SJCRH30 (cell line): ENCODE data around the gene MYRIP. TPM values are rescaled to one million over a fixed set of nuclear protein-coding genes. Genes with fewer than 3 reads are reported as not detected.
"Not testable (repeated sequence)": the region's sequence is repeated elsewhere in the genome, so short reads cannot be mapped to it uniquely, and the experiment has no call there.

Experiments used
- DNase-seq, 2 experiments: peaks; one replicate each; pipeline ENCODE4 v3.0.0-alpha.2; 2015 to 2020
- H3K27ac ChIP-seq: fragments of 250-450 bp; sonication (Bioruptor Pico); 2 replicates; pipeline ENCODE4 v1.5.1; 2020; ENCODE audit warnings: mild to moderate bottlenecking, moderate library complexity
- H3K27me3 ChIP-seq: fragments of 250-450 bp; sonication (Bioruptor Pico); 2 replicates; pipeline ENCODE4 v1.5.1; 2020; ENCODE audit warnings: mild to moderate bottlenecking, moderate library complexity
- H3K36me3 ChIP-seq: fragments of 250-450 bp; sonication (Bioruptor Pico); 2 replicates; pipeline ENCODE4 v1.5.1; 2020; ENCODE audit warnings: mild to moderate bottlenecking, moderate library complexity
- H3K4me1 ChIP-seq: fragments of 250-450 bp; sonication (Bioruptor Pico); 2 replicates; pipeline ENCODE4 v1.5.1; 2020; ENCODE audit warnings: mild to moderate bottlenecking, moderate library complexity
- H3K4me3 ChIP-seq: fragments of 250-450 bp; sonication (Bioruptor Pico); 2 replicates; pipeline ENCODE4 v1.5.1; 2020; ENCODE audit warnings: mild to moderate bottlenecking, moderate library complexity
- H3K9me3 ChIP-seq: fragments of 250-450 bp; sonication (Bioruptor Pico); replicated peaks from 2 replicates; pipeline ENCODE4 v1.5.1; 2020; ENCODE audit warnings: mild to moderate bottlenecking, moderate library complexity
- total RNA-seq: library from RNA; depleted of rRNA; stranded (reverse); fragments of >200 nt; shearing (Covaris generic); gene quantifications from 2 replicates; pipeline ENCODE4 v1.2.3, GENCODE V29; 2014

The MYRIP gene
- total RNA-seq, 1 experiment from 2014 or later: not detected

DNA sequence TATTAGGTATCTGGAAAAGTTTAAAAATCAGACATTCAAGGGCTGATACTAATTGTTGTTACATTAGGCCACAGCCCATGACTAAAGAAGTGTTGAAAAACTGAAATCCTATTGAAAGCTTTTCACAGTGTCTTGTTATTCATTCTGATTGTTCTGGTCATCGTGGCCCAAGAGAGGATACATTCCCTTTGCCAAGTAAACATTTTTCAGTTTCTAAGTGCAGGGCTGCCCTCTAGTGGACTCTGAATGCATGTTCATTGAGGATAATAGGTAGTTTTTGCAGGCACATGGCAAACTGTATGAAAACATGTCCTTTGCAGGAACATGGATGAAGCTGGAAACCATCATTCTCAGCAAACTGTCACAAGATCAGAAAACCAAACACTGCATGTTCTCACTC, 181.1 kb downstream of the MYRIP start:
- Histone ChIP-seq H3K4me3 (no peak overlapping the region), H3K27ac (no peak overlapping the region), H3K27me3 (no peaks in the 10 kb centered on the region), H3K36me3 (no peaks in the 10 kb centered on the region), H3K9me3 (0 out of 2 replicates have a peak, but pooled peaks cover 3% of the 10 kb centered on the region), H3K4me1 (no peaks in the 10 kb centered on the region)
- DNase-seq: peak; percentile 4 to 58

DNA sequence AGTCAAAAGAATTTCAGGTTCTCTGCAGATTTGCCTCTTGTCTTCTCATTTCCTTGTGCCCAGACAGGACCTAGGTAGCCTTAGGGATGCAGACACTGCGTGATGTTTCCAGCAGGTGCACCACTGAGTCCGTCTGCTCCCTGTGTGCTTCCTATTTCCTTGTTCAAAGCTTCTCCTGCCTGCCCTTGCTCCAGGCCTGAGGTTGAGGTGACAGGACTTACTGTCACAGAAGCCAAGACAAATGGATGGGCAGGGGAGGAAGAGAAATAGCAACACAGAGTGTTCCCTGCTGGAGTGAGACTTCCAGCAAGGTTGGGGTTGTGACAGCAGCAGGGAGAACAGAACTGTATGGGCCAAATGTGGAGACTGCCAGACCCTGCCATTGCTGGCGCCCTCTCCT, 199.4 kb downstream of the MYRIP start:
- DNase-seq: no peak
- Histone ChIP-seq H3K9me3 (no peaks in the 10 kb centered on the region), H3K36me3 (no peaks in the 10 kb centered on the region)

DNA sequence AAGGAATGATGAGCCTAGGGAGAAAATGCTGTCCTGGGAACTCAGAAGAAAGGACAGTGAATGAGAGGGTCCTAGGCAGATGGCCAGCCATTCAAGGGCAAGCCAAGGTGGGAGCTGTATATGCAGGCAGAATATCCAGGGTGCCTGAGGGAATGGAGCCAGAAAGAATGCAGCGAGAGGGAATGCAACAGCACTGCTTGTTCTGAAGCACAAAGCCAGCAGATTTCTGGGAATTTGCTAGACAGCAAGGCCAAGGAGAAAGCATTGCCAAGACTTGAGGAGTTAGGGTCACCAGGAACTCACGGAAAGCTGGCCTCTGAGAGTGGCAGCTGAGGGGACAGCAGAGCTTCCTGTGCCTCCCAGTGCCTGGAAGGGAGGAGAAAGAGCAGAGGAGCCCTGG, 200.6 kb downstream of the MYRIP start:
- Histone ChIP-seq H3K36me3 (no peaks in the 10 kb centered on the region), H3K27me3 (no peaks in the 10 kb centered on the region)

More for the DNA sequence above, 199.4 kb downstream of the MYRIP start:
- Histone ChIP-seq H3K4me3 (no peak overlapping the region), H3K27me3 (no peaks in the 10 kb centered on the region), H3K4me1 (no peaks in the 10 kb centered on the region), H3K27ac (no peak overlapping the region)

DNA sequence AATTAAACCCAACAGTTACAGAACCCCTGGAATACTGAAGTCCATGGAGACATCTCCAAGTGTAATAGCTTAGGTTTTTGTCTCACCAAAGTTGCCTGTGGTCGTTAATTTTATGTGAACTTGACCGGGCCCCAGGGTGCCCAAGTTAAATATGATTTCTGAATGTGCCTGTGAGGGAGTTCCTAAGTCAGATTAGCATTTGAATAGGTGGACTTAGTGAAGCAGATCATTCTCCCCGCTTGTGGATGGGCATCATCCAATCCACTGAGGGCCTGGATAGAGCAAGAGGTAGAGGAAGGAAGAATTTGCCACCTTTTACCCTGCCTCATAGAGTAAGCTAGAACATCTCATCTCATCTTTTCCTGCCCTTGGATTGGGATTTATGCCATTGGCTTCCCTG, 203.0 kb downstream of the MYRIP start:
- Histone ChIP-seq H3K36me3 (no peaks in the 10 kb centered on the region), H3K4me1 (no peaks in the 10 kb centered on the region), H3K27me3 (no peaks in the 10 kb centered on the region), H3K9me3 (no peaks in the 10 kb centered on the region), H3K27ac (no peak overlapping the region), H3K4me3 (no peak overlapping the region)
- no peak for DNase-seq

More for the DNA sequence above, 200.6 kb downstream of the MYRIP start:
- H3K9me3 ChIP-seq: no peaks in the 10 kb centered on the region
- no peaks in the 10 kb centered on the region for H3K4me1 ChIP-seq
- DNase-seq: no peak
- no peak overlapping the region for H3K4me3 ChIP-seq
- no peak overlapping the region for H3K27ac ChIP-seq

DNA sequence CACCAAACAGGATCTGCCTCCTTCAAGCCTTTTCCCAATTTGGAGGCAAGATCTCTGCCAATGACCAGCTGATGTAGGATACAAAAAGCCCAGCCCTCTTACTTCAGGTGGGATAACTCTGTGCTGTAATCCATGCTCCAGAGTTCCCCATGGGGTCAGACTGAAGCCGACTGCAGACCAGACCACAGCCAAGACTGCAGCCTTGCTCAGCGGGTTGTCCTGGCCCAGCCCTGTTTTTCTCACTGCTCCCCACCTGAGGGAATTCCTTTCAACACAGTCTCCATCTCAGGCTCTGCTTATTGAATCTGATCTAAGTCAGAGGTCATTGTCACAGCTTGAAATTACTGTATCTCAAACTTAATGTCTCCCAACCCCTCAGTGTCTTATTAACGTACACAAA, 207.0 kb downstream of the MYRIP start:
- Histone ChIP-seq H3K4me3 (no peak overlapping the region), H3K27me3 (no peaks in the 10 kb centered on the region), H3K27ac (no peak overlapping the region), H3K9me3 (no peaks in the 10 kb centered on the region), H3K4me1 (no peaks in the 10 kb centered on the region), H3K36me3 (no peaks in the 10 kb centered on the region)
- no peak for DNase-seq

DNA sequence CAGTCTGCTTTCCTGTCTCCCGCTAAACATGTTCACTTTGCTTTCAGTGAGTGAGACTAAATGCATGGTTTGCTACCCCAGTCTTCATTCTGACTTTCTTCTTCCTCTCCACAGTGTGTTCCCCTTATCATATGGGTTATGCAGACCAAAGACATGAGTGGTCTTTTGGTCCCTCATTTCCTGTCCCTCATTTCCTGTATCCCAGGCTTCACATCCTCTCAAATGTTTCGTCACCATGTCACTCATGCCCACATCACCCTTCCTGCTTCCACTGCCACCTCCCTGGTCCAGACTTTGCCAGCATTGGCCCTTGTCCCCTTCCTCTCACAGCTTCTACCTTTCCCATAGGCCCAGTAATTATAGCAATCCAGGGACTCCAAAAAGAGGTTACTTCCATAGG, 209.0 kb downstream of the MYRIP start:
- DNase-seq: no peak
- H3K27me3 ChIP-seq: no peaks in the 10 kb centered on the region
- H3K4me1 ChIP-seq: no peaks in the 10 kb centered on the region
- no peak overlapping the region for H3K4me3 ChIP-seq
- no peaks in the 10 kb centered on the region for H3K9me3 ChIP-seq
- H3K36me3 ChIP-seq: no peaks in the 10 kb centered on the region
- H3K27ac ChIP-seq: no peak overlapping the region

DNA sequence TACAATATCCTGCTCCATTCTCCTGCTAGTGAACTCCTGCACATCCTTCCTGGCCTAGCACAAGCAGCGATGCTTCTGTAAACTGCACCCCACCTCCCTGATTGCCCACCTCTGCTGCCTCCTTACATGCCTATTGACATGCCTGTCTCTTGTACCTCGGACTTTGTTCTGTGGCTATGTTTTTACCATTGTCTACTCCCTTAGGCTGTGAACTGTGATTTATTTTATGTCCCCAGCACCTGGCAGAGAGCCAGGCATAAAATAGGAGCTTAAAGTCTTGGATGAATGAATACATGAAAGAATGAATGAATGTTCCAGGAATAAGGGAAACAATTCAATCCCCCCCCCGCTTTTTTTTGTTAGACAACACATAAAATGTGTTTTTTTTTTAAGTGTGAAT, 210.0 kb downstream of the MYRIP start:
- Histone ChIP-seq H3K36me3 (no peaks in the 10 kb centered on the region), H3K9me3 (no peaks in the 10 kb centered on the region), H3K27me3 (no peaks in the 10 kb centered on the region), H3K4me3 (no peak overlapping the region), H3K4me1 (no peaks in the 10 kb centered on the region), H3K27ac (no peak overlapping the region)
- no peak for DNase-seq

DNA sequence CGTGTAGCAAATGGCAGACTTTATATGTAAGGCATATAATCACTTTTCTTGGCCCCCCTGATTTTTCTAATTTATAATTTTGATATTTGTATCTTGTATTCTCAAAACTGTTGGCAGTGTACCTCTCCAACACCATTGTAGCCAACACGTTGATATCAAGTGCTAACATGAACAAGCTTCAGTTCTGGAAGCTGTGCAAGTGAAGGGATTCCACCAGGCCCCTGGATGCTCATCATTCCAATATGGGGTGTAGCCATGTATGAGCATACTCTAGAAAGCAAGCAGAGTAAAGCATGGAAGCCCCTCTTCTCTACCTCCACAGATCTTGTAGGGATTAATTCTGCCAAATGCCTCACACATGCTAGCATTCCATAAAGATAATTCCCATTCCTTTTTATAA, 211.3 kb downstream of the MYRIP start:
- H3K27ac ChIP-seq: no peak overlapping the region
- H3K4me3 ChIP-seq: no peak overlapping the region
- H3K4me1 ChIP-seq: no peaks in the 10 kb centered on the region
- no peaks in the 10 kb centered on the region for H3K36me3 ChIP-seq
- no peak for DNase-seq
- no peaks in the 10 kb centered on the region for H3K9me3 ChIP-seq
- no peaks in the 10 kb centered on the region for H3K27me3 ChIP-seq

DNA sequence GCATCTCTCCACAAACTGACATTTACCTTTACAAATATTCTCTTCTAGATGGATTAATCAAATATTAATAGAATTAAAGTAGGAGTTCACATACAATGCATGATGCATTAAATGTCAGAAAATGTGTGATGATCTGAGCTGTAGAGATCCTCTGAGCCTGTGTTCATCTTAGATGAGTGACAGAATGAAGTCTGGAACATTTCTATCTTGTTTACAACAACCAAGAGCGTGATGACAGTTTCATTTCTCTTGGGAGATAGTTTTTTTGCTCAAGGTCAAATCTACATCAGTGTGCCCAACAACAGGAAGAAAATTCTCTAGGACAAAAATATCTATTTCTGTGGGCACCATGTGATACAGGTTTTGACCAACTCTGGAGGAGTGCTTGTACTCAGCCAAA, 211.9 kb downstream of the MYRIP start:
- H3K4me3 ChIP-seq: no peak overlapping the region
- no peak for DNase-seq
- no peak overlapping the region for H3K27ac ChIP-seq
- H3K9me3 ChIP-seq: no peaks in the 10 kb centered on the region
- H3K27me3 ChIP-seq: no peaks in the 10 kb centered on the region
- H3K4me1 ChIP-seq: no peaks in the 10 kb centered on the region
- H3K36me3 ChIP-seq: no peaks in the 10 kb centered on the region

DNA sequence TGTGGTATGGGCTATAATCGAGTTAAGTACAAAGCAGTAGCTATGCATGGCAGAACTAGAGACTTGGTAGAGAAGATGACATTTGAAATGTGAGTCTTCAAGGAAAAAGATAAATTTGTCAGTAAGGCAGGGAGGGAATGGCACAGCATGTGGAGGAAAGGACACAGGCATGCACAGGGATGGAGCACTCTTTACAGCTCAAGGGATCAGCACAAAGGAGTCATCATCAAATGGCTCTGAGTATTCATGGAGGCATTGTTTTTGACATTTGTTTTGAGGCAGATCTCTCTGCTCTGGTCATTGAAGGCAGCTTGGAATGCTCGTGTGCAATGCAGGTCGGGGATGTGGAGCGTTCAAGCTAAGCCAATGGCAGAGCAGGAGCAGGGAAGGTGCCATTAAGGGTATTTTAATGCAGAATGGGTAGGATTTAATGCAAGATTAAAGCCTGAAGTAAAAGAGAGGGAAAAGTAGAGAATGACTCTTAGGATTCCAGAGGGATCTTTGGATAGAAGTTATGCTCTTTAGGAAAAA, 213.0 kb downstream of the MYRIP start:
- Histone ChIP-seq H3K4me1 (no peaks in the 10 kb centered on the region), H3K27me3 (no peaks in the 10 kb centered on the region), H3K9me3 (no peaks in the 10 kb centered on the region), H3K27ac (no peak overlapping the region), H3K36me3 (no peaks in the 10 kb centered on the region), H3K4me3 (no peak overlapping the region)
- DNase-seq: no peak

DNA sequence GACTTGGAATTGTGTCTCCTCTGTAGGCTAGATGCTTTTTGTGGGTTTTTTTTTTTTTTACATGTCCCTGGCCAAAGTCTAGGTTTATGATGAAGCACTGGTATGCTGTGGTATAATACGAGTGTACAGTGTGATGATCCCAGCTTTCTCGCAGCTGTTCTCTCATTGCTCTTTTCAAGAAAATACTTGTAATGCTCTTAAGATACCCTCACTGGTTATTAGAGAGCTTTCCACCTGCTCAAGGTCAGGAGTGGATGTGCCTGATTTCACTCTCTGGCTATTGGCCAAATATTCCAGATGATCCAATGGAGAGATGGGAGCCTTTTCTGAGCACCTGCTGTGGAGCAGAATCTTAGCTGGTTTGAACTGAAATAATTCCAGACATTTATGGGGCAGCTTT, 215.1 kb downstream of the MYRIP start:
- H3K4me3 ChIP-seq: no peak overlapping the region
- H3K27ac ChIP-seq: no peak overlapping the region
- no peaks in the 10 kb centered on the region for H3K4me1 ChIP-seq
- H3K9me3 ChIP-seq: no peaks in the 10 kb centered on the region
- H3K36me3 ChIP-seq: no peaks in the 10 kb centered on the region
- DNase-seq: no peak
- H3K27me3 ChIP-seq: no peaks in the 10 kb centered on the region

DNA sequence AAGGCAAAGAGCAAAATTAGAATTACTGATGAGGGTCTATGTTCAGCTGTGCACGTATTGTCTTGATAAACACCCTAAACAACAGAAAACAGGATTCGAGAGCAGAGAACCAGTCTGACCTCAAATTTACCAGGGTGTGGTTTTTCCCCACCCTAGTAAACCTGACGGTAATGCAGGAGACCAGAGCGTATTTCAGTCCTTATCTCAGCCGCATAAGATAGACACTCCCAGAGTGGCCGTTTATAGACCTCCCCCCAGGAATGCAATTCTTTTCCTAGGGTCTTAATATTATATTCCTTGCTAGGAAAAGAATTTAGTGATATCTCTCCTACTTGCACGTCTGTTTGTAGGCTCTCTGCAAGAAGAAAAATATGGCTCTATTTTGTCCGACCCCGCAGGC, 216.5 kb downstream of the MYRIP start:
- H3K27me3 ChIP-seq, H3K4me1 ChIP-seq, H3K4me3 ChIP-seq: not testable (repeated sequence)

DNA sequence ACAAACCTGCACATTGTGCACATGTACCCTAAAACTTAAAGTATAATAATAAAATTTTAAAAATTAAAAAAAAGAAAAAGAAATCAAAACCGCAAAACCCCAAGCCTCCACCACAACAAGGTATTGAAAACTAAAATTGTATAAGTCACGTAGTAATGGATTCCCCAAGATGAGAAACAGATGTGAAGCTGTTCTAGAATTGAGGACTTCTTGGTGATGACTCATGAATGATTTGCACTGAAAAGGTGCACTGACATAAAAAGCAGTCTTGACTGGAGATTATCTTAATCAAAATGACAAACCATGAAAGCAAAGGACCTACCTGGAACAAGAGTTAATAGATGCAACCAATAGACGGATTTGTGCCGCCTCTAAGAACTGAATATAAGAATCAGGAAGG, 225.8 kb downstream of the MYRIP start:
- H3K36me3 ChIP-seq: no peaks in the 10 kb centered on the region
- no peaks in the 10 kb centered on the region for H3K27me3 ChIP-seq
- H3K9me3 ChIP-seq: no peaks in the 10 kb centered on the region
- H3K4me1 ChIP-seq: no peaks in the 10 kb centered on the region
- no peak overlapping the region for H3K27ac ChIP-seq
- no peak for DNase-seq
- no peak overlapping the region for H3K4me3 ChIP-seq

More for the DNA sequence above, 216.5 kb downstream of the MYRIP start:
- not testable (repeated sequence) for DNase-seq, H3K9me3 ChIP-seq, H3K27ac ChIP-seq, H3K36me3 ChIP-seq

DNA sequence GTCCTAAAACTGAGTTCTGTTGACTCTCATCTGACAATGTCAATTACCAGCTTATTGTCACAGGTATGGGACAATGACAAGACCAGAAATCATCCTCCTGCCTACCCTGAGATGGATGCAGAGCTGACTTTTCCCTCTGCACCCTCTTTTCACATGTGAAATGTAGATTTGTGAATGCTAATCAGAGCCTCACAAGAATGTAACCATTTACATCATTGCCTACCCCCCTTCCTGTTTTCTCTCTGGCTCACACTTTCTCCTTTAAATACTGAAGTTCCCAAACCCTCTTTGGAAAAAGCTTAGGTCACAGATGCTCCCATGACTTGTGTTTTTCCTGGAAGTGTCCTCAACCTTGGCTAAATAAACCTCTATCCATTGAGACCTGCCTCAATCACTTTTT, 228.2 kb downstream of the MYRIP start:
- no peaks in the 10 kb centered on the region for H3K36me3 ChIP-seq
- no peak overlapping the region for H3K4me3 ChIP-seq
- H3K27ac ChIP-seq: no peak overlapping the region
- DNase-seq: no peak
- no peaks in the 10 kb centered on the region for H3K27me3 ChIP-seq
- H3K4me1 ChIP-seq: no peaks in the 10 kb centered on the region
- H3K9me3 ChIP-seq: no peaks in the 10 kb centered on the region

DNA sequence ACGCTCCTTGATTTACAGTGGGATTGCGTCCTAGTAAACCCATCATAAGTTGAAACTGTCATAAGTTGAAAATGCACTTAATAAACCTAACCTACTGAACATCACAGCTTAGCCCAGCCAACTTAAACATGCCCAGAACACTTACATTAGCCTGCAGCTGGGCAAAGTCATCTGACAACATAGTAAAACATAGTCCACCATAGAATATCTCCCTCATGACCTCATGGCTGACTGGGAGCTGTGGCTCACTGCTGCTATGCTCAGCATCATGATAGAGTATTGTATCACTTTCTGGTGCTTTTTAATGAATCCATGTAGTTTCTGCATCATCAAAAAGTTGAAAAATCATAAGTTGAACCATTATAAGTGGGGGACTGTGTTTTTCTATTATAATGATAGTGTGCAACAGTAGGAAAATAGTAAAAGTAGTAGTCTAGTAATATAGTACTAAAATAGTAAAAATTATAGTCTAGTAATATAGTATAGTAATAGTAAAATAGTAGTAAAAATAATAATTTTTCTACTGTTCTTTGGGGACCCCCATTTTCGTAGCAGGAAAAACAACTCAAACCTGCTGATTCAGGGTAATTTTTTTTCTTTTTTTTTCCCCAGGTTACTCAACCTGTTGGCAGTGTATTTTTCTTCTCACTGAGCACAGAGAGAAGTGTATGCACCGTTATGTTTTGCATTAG, 233.5 kb downstream of the MYRIP start:
- H3K4me1 ChIP-seq: no peaks in the 10 kb centered on the region
- no peaks in the 10 kb centered on the region for H3K36me3 ChIP-seq
- H3K27me3 ChIP-seq: no peaks in the 10 kb centered on the region
- no peak for DNase-seq
- H3K27ac ChIP-seq: no peak overlapping the region
- no peaks in the 10 kb centered on the region for H3K9me3 ChIP-seq
- H3K4me3 ChIP-seq: no peak overlapping the region

DNA sequence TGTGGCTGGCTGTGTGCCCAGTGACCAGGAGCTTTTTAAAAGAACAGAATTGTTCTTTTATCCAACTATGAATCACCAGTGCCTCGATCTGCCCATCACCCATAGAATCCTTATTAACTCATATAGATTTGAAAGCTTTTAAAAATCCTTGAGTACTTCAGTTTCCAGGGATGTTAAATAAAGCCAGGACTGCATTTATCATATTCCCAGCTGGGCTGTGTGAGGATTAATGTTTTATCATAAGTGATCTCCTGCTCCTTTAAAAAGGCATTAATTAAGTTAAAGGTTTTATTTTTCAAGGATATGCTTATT, 234.0 kb downstream of the MYRIP start:
- Histone ChIP-seq H3K27ac (no peak overlapping the region), H3K9me3 (no peaks in the 10 kb centered on the region), H3K4me3 (no peak overlapping the region), H3K27me3 (no peaks in the 10 kb centered on the region), H3K36me3 (no peaks in the 10 kb centered on the region), H3K4me1 (no peaks in the 10 kb centered on the region)
- DNase-seq: no peak
